ENCODE data around the gene WDR1. TPM values are rescaled to one million over a fixed set of nuclear protein-coding genes. Genes with fewer than 3 reads are reported as not detected.
A peak's percentile ranks its signal among the peaks of the same experiment; 100 is the strongest.

Gene WDR1
- total RNA-seq, 4 donors from 2014 or later, result 57.3 to 84.2 (median 72.7) TPM

DNA sequence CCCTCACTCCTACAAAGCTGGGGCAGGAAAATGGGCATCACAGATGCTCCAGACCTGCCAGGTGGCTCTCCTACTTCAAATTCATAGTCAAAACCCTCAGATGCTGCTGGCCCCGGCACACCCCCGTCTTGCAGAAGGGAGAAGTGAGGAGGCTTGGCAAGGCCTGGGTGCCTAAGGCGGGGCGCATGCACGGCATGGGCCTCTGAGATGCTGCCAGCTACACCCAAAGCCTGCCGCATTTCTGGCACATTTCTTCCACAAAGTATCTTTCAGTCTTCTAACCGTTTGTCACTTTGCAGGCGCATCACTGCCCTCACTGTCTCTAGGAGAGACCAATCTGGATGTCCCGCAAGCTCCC, 19.6 kb downstream of the WDR1 start:
- Histone ChIP-seq H3K4me3 (no peak overlapping the region), H3K9me3 (no peaks in the 10 kb centered on the region), H3K27ac (peak overlapping the region; percentile 92 to 99 (median 95)), H3K27me3 (no peaks in the 10 kb centered on the region), H3K36me3 (peaks cover 0 to 18% of the 10 kb centered on the region in 2 donors), H3K4me1 (peaks cover 98 to 100% of the 10 kb centered on the region in 2 donors)
- no peak for ATAC-seq
- TF ChIP-seq, protein P1, sequence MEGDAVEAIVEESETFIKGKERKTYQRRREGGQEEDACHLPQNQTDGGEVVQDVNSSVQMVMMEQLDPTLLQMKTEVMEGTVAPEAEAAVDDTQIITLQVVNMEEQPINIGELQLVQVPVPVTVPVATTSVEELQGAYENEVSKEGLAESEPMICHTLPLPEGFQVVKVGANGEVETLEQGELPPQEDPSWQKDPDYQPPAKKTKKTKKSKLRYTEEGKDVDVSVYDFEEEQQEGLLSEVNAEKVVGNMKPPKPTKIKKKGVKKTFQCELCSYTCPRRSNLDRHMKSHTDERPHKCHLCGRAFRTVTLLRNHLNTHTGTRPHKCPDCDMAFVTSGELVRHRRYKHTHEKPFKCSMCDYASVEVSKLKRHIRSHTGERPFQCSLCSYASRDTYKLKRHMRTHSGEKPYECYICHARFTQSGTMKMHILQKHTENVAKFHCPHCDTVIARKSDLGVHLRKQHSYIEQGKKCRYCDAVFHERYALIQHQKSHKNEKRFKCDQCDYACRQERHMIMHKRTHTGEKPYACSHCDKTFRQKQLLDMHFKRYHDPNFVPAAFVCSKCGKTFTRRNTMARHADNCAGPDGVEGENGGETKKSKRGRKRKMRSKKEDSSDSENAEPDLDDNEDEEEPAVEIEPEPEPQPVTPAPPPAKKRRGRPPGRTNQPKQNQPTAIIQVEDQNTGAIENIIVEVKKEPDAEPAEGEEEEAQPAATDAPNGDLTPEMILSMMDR (IDR thresholded peaks at IDR 0.05 in 4 of 5, conservative IDR thresholded peaks at IDR 0.05 in 1 of 5), result no peak
- TF ChIP-seq POLR2A (IDR thresholded peaks at IDR 0.05), result no peak
- no peak for DNase-seq
- intact Hi-C loops (cut with DNase I; ENCODE audit: low total_unique reads) (loop anchor here (2.0 kb wide), 1 partner anchor 20 kb away; the partner anchor contains the start of gene WDR1), in situ Hi-C loops (cut with MboI; ENCODE audit: low sequenced_read_pairs in 4 of 4) (no loop called here)

GRCh38 chr4:10096201-10096977, 20.2 kb downstream of the WDR1 start:
- H3K4me1 ChIP-seq, result peaks cover 98 to 100% of the 10 kb centered on the region in 2 donors
- H3K36me3 ChIP-seq, result peaks cover 0 to 18% of the 10 kb centered on the region in 2 donors
- ATAC-seq (peak; percentile 78 to 93), DNase-seq (peak; percentile 62 to 89)
- H3K27me3 ChIP-seq, result no peaks in the 10 kb centered on the region
- H3K27ac ChIP-seq, result peak overlapping the region; percentile 92 to 99 (median 95)
- no peaks in the 10 kb centered on the region for H3K9me3 ChIP-seq
- intact Hi-C loops (cut with DNase I; ENCODE audit: low total_unique reads) (loop anchor here (2.0 kb wide), 1 partner anchor 20 kb away; the partner anchor contains the start of gene WDR1), in situ Hi-C loops (cut with MboI; ENCODE audit: low sequenced_read_pairs in 4 of 4) (no loop called here)
- no peak overlapping the region for H3K4me3 ChIP-seq
- TF ChIP-seq POLR2A (IDR thresholded peaks at IDR 0.05), result peak in 1 of 2 donors; percentile 58
- TF ChIP-seq, protein P1 (IDR thresholded peaks at IDR 0.05 in 4 of 5, conservative IDR thresholded peaks at IDR 0.05 in 1 of 5), result no peak

DNA sequence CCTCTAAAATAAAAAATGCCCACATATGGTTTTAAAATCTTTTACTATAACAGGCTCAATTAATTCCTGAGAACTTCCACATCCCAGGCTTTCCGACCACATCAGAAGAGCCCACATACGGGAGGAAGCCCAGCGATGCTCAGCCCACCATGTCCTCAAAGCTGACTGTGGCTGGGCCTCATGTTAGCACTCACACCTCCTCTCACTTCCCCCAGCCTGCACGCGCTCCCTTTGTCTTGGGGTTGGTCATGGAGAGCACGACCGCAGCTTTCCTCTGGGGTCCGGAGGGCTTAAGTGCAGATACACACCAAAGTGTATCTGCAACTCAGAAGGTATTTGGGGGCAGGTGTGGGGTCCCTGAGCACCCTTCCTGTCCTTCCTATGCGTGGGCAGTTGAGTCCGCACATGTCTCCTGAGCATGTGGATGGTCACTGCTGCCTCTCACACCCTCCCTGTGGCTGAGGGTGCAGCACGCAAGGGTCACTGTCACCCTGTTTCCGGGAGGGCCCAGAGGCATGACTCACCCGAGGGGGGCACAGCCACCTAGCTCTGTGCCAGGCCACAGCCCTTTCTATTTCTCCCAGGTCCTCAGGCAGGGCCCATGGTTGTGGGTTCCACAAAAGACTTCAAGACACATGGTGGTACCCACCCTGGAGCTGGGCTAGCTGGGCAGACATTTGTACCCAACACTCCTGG, 21.2 kb downstream of the WDR1 start:
- Histone ChIP-seq H3K4me3 (no peak overlapping the region), H3K9me3 (no peaks in the 10 kb centered on the region), H3K27ac (peak overlapping the region; percentile 92 to 99 (median 95)), H3K27me3 (no peaks in the 10 kb centered on the region), H3K4me1 (peaks cover 96 to 100% of the 10 kb centered on the region in 2 donors), H3K36me3 (peaks cover 0 to 24% of the 10 kb centered on the region in 2 donors)
- in situ Hi-C loops (cut with MboI; ENCODE audit: low sequenced_read_pairs in 4 of 4) (no loop called here), intact Hi-C loops (cut with DNase I; ENCODE audit: low total_unique reads) (no loop called here)
- DNase-seq (no peak), ATAC-seq (no peak)
- TF ChIP-seq, protein P1 (IDR thresholded peaks at IDR 0.05 in 4 of 5, conservative IDR thresholded peaks at IDR 0.05 in 1 of 5), result no peak
- no peak for TF ChIP-seq POLR2A (IDR thresholded peaks at IDR 0.05)

DNA sequence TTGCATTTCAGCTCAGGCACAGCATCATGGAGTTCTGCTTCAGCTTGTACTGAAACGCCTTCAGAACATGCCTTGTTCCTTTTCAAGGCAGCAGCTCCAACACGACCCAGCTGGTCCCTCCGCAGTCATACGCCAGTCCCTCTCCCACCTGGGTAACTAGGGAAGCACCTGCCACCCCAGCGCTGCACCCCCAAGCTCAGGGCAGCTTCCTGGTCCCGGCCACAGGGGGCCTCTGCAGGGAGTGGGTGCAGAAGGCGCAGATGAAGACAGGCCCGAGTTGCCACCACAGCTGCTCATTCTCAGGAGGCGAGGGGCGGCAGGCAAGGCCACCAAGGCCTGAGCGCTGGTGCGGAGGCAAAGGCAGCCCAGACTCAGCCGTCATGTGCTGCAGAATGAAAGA, 21.8 kb downstream of the WDR1 start:
- no peak for DNase-seq
- peaks cover 0 to 30% of the 10 kb centered on the region in 2 donors for H3K36me3 ChIP-seq

More for the DNA sequence above, 21.8 kb downstream of the WDR1 start:
- in situ Hi-C loops (cut with MboI; ENCODE audit: low sequenced_read_pairs in 4 of 4) (no loop called here), intact Hi-C loops (cut with DNase I; ENCODE audit: low total_unique reads) (no loop called here)
- no peak for TF ChIP-seq POLR2A (IDR thresholded peaks at IDR 0.05)
- TF ChIP-seq, protein P1 (IDR thresholded peaks at IDR 0.05 in 4 of 5, conservative IDR thresholded peaks at IDR 0.05 in 1 of 5), result no peak
- Histone ChIP-seq H3K4me1 (peaks cover 96 to 100% of the 10 kb centered on the region in 2 donors), H3K27me3 (no peaks in the 10 kb centered on the region), H3K4me3 (no peak overlapping the region), H3K9me3 (no peaks in the 10 kb centered on the region), H3K27ac (peak overlapping the region; percentile 92 to 99 (median 95))
- ATAC-seq, result no peak
